RWPE2 (cell line): ENCODE results near the gene SLC30A10.
"Not testable (repeated sequence)": the region's sequence is repeated elsewhere in the genome, so short reads cannot be mapped to it uniquely, and the experiment has no call there.

ENCODE experiments used
- ATAC-seq: fragments of 200-7000 bp; cut with Tn5 transposase; 3 replicates; pipeline ENCODE4 v1.9.1; 2021; ENCODE audit warnings: low read depth
- DNase-seq: peaks from one replicate; pipeline ENCODE4 v3.0.0-alpha.2; 2020; ENCODE audit warnings: low spot score
- H3K27ac ChIP-seq: fragments of 450-650 bp; 2 replicates; pipeline ENCODE4 v1.5.1; 2017; ENCODE audit warnings: mild to moderate bottlenecking; ENCODE audit not compliant: poor library complexity, severe bottlenecking
- H3K27me3 ChIP-seq: fragments of 250-450 bp; sonication (Bioruptor Pico); 2 replicates; pipeline ENCODE4 v1.5.1; 2021; ENCODE audit warnings: mild to moderate bottlenecking, moderate library complexity; ENCODE audit not compliant: insufficient read depth, poor library complexity, severe bottlenecking
- H3K36me3 ChIP-seq: fragments of 250-450 bp; sonication (Bioruptor Pico); 2 replicates; pipeline ENCODE4 v1.5.1; 2020; ENCODE audit warnings: low read depth, mild to moderate bottlenecking, moderate library complexity
- H3K4me1 ChIP-seq: fragments of 250-450 bp; sonication (Bioruptor Pico); 2 replicates; pipeline ENCODE4 v1.5.1; 2021; ENCODE audit warnings: mild to moderate bottlenecking, moderate library complexity; ENCODE audit not compliant: insufficient read depth, poor library complexity, severe bottlenecking
- H3K4me3 ChIP-seq: fragments of 250-450 bp; sonication (Bioruptor Pico); 2 replicates; pipeline ENCODE4 v1.5.1; 2021; ENCODE audit warnings: mild to moderate bottlenecking, moderate library complexity; ENCODE audit not compliant: severe bottlenecking
- H3K9me3 ChIP-seq: fragments of 250-450 bp; sonication (Bioruptor Pico); 2 replicates; pipeline ENCODE4 v1.5.1; 2021; ENCODE audit warnings: mild to moderate bottlenecking, moderate library complexity; ENCODE audit not compliant: severe bottlenecking
- TF ChIP-seq, protein P1 (sequence below): fragments of 450-650 bp; IDR thresholded peaks from one replicate; pipeline ENCODE4 v1.5.1; 2017; ENCODE audit warnings: mild to moderate bottlenecking, moderate library complexity; ENCODE audit not compliant: poor library complexity, severe bottlenecking

SLC30A10 gene

DNA sequence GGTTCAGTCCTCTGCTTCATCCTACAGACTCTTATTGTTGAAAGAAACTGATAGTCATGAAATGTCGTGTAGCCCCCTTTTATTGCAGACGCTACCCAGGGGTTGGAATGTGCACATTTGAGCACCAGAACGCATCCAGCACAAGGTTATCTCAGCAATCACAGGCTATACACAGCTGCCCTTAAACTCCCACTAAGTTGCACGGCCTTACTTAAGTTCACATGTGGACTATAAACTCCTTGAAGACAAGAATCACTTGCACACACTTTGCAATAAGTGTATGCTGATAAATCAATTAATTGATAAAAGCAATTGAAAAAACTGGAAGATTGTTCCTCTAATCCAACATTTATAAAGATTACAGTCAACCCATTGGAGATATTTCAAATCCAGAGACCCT, 18.9 kb downstream of the SLC30A10 start:
- H3K27ac ChIP-seq = no peak overlapping the region
- no peaks in the 10 kb centered on the region for H3K27me3 ChIP-seq
- no peak for ATAC-seq
- H3K4me3 ChIP-seq = no peak overlapping the region
- no peak for DNase-seq
- no peaks in the 10 kb centered on the region for H3K4me1 ChIP-seq
- H3K36me3 ChIP-seq = no peaks in the 10 kb centered on the region
- no peaks in the 10 kb centered on the region for H3K9me3 ChIP-seq
- TF ChIP-seq, protein P1, sequence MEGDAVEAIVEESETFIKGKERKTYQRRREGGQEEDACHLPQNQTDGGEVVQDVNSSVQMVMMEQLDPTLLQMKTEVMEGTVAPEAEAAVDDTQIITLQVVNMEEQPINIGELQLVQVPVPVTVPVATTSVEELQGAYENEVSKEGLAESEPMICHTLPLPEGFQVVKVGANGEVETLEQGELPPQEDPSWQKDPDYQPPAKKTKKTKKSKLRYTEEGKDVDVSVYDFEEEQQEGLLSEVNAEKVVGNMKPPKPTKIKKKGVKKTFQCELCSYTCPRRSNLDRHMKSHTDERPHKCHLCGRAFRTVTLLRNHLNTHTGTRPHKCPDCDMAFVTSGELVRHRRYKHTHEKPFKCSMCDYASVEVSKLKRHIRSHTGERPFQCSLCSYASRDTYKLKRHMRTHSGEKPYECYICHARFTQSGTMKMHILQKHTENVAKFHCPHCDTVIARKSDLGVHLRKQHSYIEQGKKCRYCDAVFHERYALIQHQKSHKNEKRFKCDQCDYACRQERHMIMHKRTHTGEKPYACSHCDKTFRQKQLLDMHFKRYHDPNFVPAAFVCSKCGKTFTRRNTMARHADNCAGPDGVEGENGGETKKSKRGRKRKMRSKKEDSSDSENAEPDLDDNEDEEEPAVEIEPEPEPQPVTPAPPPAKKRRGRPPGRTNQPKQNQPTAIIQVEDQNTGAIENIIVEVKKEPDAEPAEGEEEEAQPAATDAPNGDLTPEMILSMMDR = no peak

DNA sequence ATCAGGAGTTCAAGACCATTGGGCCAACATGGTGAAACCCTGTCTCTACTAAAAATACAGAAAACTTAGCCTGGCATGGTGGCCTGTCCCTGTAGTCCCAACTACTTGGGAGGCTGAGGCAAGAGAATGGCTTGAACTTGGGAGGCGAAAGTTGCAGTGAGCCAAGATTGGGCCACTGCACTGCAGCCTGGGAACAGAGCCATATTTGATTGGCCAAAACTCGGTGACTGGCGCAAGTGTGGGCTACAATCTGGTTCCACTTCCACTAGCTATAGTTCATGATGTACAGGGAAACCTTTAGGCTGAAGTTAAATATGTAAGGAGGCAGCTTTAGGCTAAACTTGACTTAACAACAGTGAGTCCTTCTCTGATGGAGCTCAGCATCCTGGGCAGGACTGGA, 20.2 kb downstream of the SLC30A10 start:
- ATAC-seq (no peak), DNase-seq (no peak)
- no peaks in the 10 kb centered on the region for H3K9me3 ChIP-seq
- H3K4me3 ChIP-seq = no peak overlapping the region
- no peak overlapping the region for H3K27ac ChIP-seq
- no peaks in the 10 kb centered on the region for H3K36me3 ChIP-seq
- no peaks in the 10 kb centered on the region for H3K27me3 ChIP-seq
- TF ChIP-seq, protein P1 = no peak
- no peaks in the 10 kb centered on the region for H3K4me1 ChIP-seq

DNA sequence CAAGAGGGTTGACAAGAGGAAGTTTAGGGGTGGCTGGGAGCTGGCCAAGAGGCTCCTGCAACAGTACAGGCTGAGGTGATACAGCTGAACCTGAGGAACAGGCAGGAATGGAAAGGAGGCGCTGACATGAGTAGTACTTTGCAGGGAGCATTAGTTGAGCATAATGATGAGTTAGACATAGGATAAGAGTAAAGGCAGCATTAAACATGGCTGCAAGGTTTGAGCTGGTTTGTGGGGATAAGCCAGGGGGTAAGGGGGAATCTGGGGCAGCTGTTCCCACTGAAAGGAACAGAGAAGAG, 20.6 kb downstream of the SLC30A10 start:
- Histone ChIP-seq H3K27ac (no peak overlapping the region), H3K27me3 (no peaks in the 10 kb centered on the region), H3K4me3 (no peak overlapping the region), H3K36me3 (no peaks in the 10 kb centered on the region), H3K4me1 (no peaks in the 10 kb centered on the region), H3K9me3 (no peaks in the 10 kb centered on the region)
- no peak for ATAC-seq
- TF ChIP-seq, protein P1 = no peak
- DNase-seq = no peak

DNA sequence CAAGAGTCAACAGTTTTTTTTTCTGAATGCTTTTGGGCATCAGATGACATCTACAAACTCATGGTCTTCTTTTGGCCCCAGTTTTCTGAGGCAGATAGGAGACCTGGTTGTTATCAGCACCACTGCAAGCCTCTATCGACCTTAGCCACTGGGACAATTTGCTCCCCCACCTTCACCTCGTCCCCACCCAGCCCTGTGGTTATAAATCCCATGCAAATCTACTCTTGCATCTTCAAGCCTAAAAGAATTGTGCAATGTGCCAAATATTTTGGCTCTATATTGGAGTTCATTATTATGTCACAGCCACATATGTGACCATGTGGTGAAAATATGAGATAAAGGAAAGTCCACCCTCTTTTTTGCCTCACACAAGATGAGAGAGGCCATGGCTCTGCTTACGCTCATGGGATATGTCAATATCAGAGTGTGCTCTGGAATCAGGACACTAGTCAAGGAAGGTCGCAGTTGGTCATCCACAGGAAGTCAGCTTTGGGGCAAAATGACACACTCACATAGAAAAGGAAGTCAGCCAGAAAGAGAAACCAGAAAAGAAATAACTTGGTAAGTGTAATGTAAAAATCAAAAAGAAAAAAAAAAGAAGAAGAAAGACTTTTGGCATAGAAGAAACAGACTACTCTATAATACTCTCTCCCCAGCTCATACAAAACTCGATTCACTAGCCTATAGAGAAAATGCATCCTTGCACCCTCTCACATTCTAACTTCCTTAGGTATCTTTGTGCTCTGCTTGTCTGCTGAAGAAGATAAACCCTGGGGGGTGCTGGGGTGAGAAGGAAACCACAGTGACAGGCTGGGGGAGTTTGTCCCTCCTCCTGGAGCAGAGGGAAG, 21.2 kb downstream of the SLC30A10 start:
- no peak overlapping the region for H3K4me3 ChIP-seq
- TF ChIP-seq, protein P1 = no peak
- no peaks in the 10 kb centered on the region for H3K4me1 ChIP-seq
- no peaks in the 10 kb centered on the region for H3K27me3 ChIP-seq
- no peaks in the 10 kb centered on the region for H3K9me3 ChIP-seq
- no peak for DNase-seq
- H3K36me3 ChIP-seq = no peaks in the 10 kb centered on the region
- H3K27ac ChIP-seq = no peak overlapping the region
- no peak for ATAC-seq

DNA sequence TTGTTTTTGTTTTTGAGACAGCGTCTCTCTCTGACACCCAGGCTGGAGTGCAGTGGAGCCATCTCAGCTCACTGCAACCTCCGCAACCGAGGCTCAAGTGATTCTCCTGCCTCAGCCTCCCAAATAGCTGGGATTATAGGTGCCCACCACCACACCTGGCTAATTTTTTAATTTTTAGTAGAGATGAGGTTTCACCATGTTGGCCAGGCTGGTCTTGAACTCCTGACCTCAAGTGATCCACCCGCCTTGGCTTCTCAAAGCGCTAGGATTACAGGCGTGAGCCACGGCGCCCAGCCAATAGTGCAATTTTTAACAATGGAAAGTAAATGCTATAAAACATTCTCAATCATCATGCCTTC, 21.8 kb downstream of the SLC30A10 start:
- not testable (repeated sequence) for H3K27ac ChIP-seq, ATAC-seq, DNase-seq, H3K4me3 ChIP-seq, H3K27me3 ChIP-seq, H3K36me3 ChIP-seq, H3K9me3 ChIP-seq, H3K4me1 ChIP-seq
